NOMO-1 (cell line): ENCODE data around the gene GZMM.

Source experiments
- DNase-seq, 2 experiments: peaks; one replicate each; lab custom pipeline; 2025; ENCODE audit not compliant: unreplicated experiment in 2 of 2; lab: John Stamatoyannopoulos, UW

GZMM gene

GRCh38 chr19:594265-594870, 50.5 kb downstream of the GZMM start:
- no peak for DNase-seq

- no peak for DNase-seq
These were observed 51.7 kb downstream of the GZMM start for GRCh38 chr19:595326-596262.

GRCh38 chr19:596263-596655, 52.4 kb downstream of the GZMM start:
- DNase-seq, result no peak

GRCh38 chr19:597406-598315, 53.8 kb downstream of the GZMM start:
- no peak for DNase-seq
